ENCODE data around the gene ALOX5AP.
A peak's percentile ranks its signal among the peaks of the same experiment; 100 is the strongest.

- TF ChIP-seq CTCF (conservative IDR thresholded peaks at IDR 0.05; ENCODE audit: low read depth, low read length) (peak; percentile 21; the same call in 1 of the 2 replicates), EZH2 (IDR thresholded peaks at IDR 0.05; ENCODE audit: borderline replicate concordance, low read depth, low read length, poor library complexity, severe bottlenecking) (no peak)
Observed at GRCh38 chr13:30796132-30796572, 60.8 kb downstream of the ALOX5AP start.
